MM.1S (cell line): Measurements from ENCODE around the gene GRAMD2A.

Experiments
- DNase-seq: peaks from one replicate; pipeline ENCODE4 v3.0.0-alpha.2; 2015
- H2AFZ ChIP-seq: fragments of 300-600 bp; sonication (generic); 2 replicates; pipeline ENCODE4 v1.6.0; 2016; ENCODE audit warnings: antibody characterized with exemption, low read length
- H3F3A ChIP-seq: fragments of 300-600 bp; sonication (generic); 2 replicates; pipeline ENCODE4 v1.6.1; 2016; ENCODE audit warnings: mild to moderate bottlenecking, antibody characterized with exemption, low read length, moderate library complexity, mixed read lengths; ENCODE audit not compliant: insufficient read depth
- H3K27ac ChIP-seq: fragments of 300-600 bp; sonication (generic); 2 replicates; pipeline ENCODE4 v1.5.1; 2016; ENCODE audit warnings: mild to moderate bottlenecking, low read length
- H3K27me3 ChIP-seq: fragments of 300-600 bp; sonication (generic); replicated peaks from 2 replicates; pipeline ENCODE4 v1.6.0; 2016; ENCODE audit warnings: low read length; ENCODE audit not compliant: insufficient read depth
- H3K36me3 ChIP-seq: fragments of 300-600 bp; sonication (generic); replicated peaks from 2 replicates; pipeline ENCODE4 v1.6.1; 2016; ENCODE audit warnings: mild to moderate bottlenecking, low read length, mixed read lengths; ENCODE audit not compliant: insufficient read depth
- H3K4me1 ChIP-seq: fragments of 300-600 bp; sonication (generic); 2 replicates; pipeline ENCODE4 v1.6.1; 2016; ENCODE audit warnings: low read length, mixed read lengths
- H3K4me2 ChIP-seq: fragments of 300-600 bp; sonication (generic); 2 replicates; pipeline ENCODE4 v1.6.0; 2016; ENCODE audit warnings: low read depth, low read length
- H3K4me3 ChIP-seq: fragments of 300-600 bp; sonication (generic); 2 replicates; pipeline ENCODE4 v1.5.1; 2016; ENCODE audit warnings: low read length, mixed read lengths
- H3K79me2 ChIP-seq: fragments of 300-600 bp; sonication (generic); 2 replicates; pipeline ENCODE4 v1.6.1; 2016; ENCODE audit warnings: mixed run types, low read length, mixed read lengths
- H3K9ac ChIP-seq: fragments of 300-600 bp; sonication (generic); 2 replicates; pipeline ENCODE4 v1.6.1; 2016; ENCODE audit warnings: low read length, mixed read lengths
- H3K9me2 ChIP-seq: fragments of 300-600 bp; sonication (generic); replicated peaks from 2 replicates; pipeline ENCODE4 v1.6.1; 2016; ENCODE audit warnings: mild to moderate bottlenecking, low read length, mixed read lengths; ENCODE audit not compliant: insufficient read depth
- H3K9me3 ChIP-seq: fragments of 300-600 bp; sonication (generic); replicated peaks from 2 replicates; pipeline ENCODE4 v1.6.1; 2016; ENCODE audit warnings: mild to moderate bottlenecking, low read length, mixed read lengths; ENCODE audit not compliant: insufficient read depth
- H4K20me1 ChIP-seq: fragments of 300-600 bp; sonication (generic); 2 replicates; pipeline ENCODE4 v1.6.1; 2016; ENCODE audit warnings: mild to moderate bottlenecking, low read length, moderate library complexity, mixed read lengths; ENCODE audit not compliant: insufficient read depth
- EZH2 ChIP-seq: fragments of 300-600 bp; sonication (generic); optimal IDR thresholded peaks from 2 replicates; pipeline ENCODE3; 2017; ENCODE audit warnings: low read depth, mild to moderate bottlenecking, antibody characterized with exemption, low read length, mixed read lengths
- EZH2phosphoT487 ChIP-seq: fragments of 300-600 bp; sonication (generic); IDR thresholded peaks from 2 replicates; pipeline ENCODE4 v1.6.1; 2018; ENCODE audit warnings: antibody characterized with exemption, low read length
- TF ChIP-seq, protein P1 (sequence below): fragments of 300-600 bp; sonication (generic); IDR thresholded peaks from 2 replicates; pipeline ENCODE4 v1.5.1; 2016; ENCODE audit warnings: antibody characterized with exemption, low read length, mixed read lengths

Gene GRAMD2A

DNA sequence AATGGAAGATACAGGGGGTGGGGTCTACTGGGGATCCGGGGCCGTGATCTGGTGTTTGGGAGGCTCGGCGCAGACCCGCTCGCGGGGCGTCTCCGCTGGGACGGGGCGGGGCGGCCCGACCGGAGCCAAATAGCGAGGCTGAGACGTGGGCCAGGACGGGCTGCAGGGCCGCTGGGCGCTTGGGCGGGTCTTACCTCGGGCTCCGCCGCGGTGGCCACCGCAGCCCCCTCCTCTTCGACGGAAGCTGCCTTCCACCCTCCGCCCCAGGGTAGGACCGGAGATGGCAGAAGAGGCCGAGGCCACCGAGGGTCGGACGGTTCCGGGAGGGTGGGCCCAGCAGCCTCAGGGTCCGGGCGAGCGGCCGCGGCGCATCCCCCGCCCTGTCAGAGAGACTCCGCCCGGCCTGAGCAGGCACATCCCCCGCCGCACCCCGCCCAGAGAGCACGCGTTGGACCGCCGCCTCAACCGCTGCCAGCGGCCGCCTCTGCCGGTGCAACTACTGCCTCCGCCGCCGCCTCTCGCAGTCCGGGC lies 80.0 kb downstream of the GRAMD2A start:
- Histone ChIP-seq H3K9me2 (no peaks in the 10 kb centered on the region), H4K20me1 (no peaks in the 10 kb centered on the region), H3K27me3 (no peaks in the 10 kb centered on the region), H3K36me3 (no peaks in the 10 kb centered on the region), H3F3A (peaks cover 12% of the 10 kb centered on the region; the same call in 1 of the 2 replicates), H3K4me2 (peak overlapping the region; percentile 99), H3K27ac (peak overlapping the region; percentile 53; the same call in 1 of the 2 replicates), H3K9me3 (no peaks in the 10 kb centered on the region), H3K9ac (peak overlapping the region; percentile 71), H2AFZ (peak overlapping the region; percentile 96), H3K4me1 (peaks cover 12% of the 10 kb centered on the region), H3K79me2 (peaks cover 20% of the 10 kb centered on the region), H3K4me3 (peak overlapping the region; percentile 95)
- peak; percentile 75 for DNase-seq
- TF ChIP-seq EZH2phosphoT487 (no peak), EZH2 (no peak)

DNA sequence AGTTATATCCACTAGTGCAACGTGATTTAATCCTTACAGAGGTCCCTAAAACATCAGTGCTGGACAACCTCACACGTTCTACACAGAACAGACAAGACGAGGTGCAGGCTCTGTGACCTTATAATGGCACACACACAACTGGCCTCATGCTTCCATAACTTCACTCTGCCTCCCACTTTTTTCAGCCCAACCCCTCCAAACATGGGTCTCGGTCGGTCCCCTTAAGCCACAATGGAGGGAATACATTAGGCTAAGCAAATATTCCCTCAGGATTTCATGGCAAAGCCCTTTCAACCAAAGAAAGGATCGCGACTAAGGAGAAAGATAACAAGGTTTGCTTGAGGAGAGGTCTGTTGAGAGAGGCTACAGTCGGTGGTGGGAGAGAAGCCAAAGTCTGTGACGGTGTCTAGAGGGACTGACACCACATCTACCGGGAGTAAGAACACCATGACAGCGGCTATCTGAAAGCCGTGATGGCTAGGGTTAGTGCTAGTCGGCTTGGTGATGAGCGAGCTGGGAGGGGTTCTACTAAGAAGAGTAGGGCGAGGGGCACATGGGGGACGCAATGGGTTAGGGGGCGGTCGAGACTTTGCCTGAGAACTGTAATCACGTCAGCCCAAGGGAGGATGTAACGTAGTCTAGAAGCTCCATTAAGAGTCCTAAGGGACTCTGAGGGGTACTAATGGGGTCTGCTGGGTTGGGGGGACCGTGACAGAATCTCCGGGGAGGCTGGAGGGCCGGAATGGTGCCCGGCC lies 80.7 kb downstream of the GRAMD2A start:
- H3K4me2 ChIP-seq = peak overlapping the region; percentile 99
- H3K9ac ChIP-seq = peak overlapping the region; percentile 71; the same call in 1 of the 2 replicates
- H3K27ac ChIP-seq = peak overlapping the region; percentile 53; the same call in 1 of the 2 replicates
- TF ChIP-seq, protein P1, sequence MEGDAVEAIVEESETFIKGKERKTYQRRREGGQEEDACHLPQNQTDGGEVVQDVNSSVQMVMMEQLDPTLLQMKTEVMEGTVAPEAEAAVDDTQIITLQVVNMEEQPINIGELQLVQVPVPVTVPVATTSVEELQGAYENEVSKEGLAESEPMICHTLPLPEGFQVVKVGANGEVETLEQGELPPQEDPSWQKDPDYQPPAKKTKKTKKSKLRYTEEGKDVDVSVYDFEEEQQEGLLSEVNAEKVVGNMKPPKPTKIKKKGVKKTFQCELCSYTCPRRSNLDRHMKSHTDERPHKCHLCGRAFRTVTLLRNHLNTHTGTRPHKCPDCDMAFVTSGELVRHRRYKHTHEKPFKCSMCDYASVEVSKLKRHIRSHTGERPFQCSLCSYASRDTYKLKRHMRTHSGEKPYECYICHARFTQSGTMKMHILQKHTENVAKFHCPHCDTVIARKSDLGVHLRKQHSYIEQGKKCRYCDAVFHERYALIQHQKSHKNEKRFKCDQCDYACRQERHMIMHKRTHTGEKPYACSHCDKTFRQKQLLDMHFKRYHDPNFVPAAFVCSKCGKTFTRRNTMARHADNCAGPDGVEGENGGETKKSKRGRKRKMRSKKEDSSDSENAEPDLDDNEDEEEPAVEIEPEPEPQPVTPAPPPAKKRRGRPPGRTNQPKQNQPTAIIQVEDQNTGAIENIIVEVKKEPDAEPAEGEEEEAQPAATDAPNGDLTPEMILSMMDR = no peak
- TF ChIP-seq EZH2phosphoT487 (no peak), EZH2 (no peak)
- H4K20me1 ChIP-seq = no peaks in the 10 kb centered on the region; the same call in 1 of the 2 replicates
- no peak for DNase-seq
- no peaks in the 10 kb centered on the region for H3K9me2 ChIP-seq
- peaks cover 20% of the 10 kb centered on the region for H3K79me2 ChIP-seq
- H3K36me3 ChIP-seq = no peaks in the 10 kb centered on the region
- H3F3A ChIP-seq = peaks cover 12% of the 10 kb centered on the region; the same call in 1 of the 2 replicates
- H3K9me3 ChIP-seq = no peaks in the 10 kb centered on the region
- peak overlapping the region; percentile 95 for H3K4me3 ChIP-seq
- no peaks in the 10 kb centered on the region for H3K27me3 ChIP-seq
- peak overlapping the region; percentile 96 for H2AFZ ChIP-seq
- peaks cover 12% of the 10 kb centered on the region for H3K4me1 ChIP-seq

DNA sequence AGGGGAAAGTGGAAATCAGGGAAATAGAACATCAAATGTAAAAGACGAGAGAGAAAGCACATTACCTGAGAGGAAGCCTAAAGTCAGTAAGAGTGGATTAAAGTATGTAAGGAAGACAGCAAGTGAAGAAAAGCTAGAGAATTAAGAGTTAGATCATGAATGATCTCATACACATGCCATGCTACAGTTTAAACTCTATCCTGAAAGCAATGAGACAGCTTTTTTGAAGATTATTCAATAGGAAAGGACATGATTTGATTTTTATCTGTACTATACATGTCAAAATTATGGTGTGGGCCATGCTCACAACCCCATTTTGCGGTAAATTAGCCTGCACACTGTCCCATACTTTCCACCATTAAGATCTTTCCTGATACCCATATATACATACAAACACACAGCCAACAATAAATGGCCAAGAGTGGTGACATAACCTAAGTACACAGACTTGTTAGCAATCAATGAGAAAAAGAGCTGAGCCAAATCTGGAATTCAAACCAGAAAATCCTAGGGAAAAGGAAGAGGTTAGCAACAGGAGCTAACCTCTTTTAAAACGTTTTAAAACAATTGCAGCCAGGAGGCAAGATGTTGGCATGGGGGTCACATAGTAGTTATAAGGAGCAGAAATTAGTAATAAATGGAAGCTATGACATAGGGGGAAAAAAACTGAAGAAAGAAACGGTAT lies 84.1 kb downstream of the GRAMD2A start:
- TF ChIP-seq, protein P1 = no peak
- TF ChIP-seq EZH2 (no peak), EZH2phosphoT487 (no peak)
- peaks cover 17% of the 10 kb centered on the region for H3K79me2 ChIP-seq
- H3K4me1 ChIP-seq = peaks cover 7% of the 10 kb centered on the region
- H3K4me3 ChIP-seq = no peak overlapping the region
- H3K9me2 ChIP-seq = no peaks in the 10 kb centered on the region
- H3K4me2 ChIP-seq = no peak overlapping the region
- no peak overlapping the region for H2AFZ ChIP-seq
- H4K20me1 ChIP-seq = no peaks in the 10 kb centered on the region; the same call in 1 of the 2 replicates
- no peak for DNase-seq
- no peaks in the 10 kb centered on the region for H3K9me3 ChIP-seq
- H3K9ac ChIP-seq = no peak overlapping the region
- H3K27me3 ChIP-seq = no peaks in the 10 kb centered on the region
- H3K36me3 ChIP-seq = no peaks in the 10 kb centered on the region
- peaks cover 7% of the 10 kb centered on the region; the same call in 1 of the 2 replicates for H3F3A ChIP-seq
- H3K27ac ChIP-seq = no peak overlapping the region
